OCI-LY3 (cell line): Measurements from ENCODE around the gene PADI3.
"Not testable (repeated sequence)": the region's sequence is repeated elsewhere in the genome, so short reads cannot be mapped to it uniquely, and the experiment has no call there.

Experiments used
- H2AFZ ChIP-seq: fragments of 200-600, 300-600 bp; shearing (Covaris generic); 2 replicates; pipeline ENCODE4 v1.6.0; 2014; ENCODE audit warnings: antibody characterized with exemption, low read depth, low read length
- H3K27ac ChIP-seq: fragments of 200-600, 300-600 bp; sonication (generic); 2 replicates; pipeline ENCODE4 v1.5.1; 2014; ENCODE audit warnings: mild to moderate bottlenecking, low read length, moderate library complexity, mixed read lengths
- H3K27me3 ChIP-seq: fragments of 200-600, 300-600 bp; sonication (generic); 2 replicates; pipeline ENCODE4 v1.6.1; 2014; ENCODE audit warnings: low read depth, low read length, mixed read lengths
- H3K36me3 ChIP-seq: fragments of 200-600, 300-600 bp; sonication (generic); replicated peaks from 2 replicates; pipeline ENCODE3; 2014; ENCODE audit warnings: low read depth, low read length, mixed read lengths
- H3K4me1 ChIP-seq: fragments of 300-600, 200-600 bp; sonication (generic); 2 replicates; pipeline ENCODE4 v1.6.1; 2014; ENCODE audit warnings: low read length, mixed read lengths
- H3K4me2 ChIP-seq: fragments of 200-600, 300-600 bp; sonication (generic); 2 replicates; pipeline ENCODE4 v1.6.1; 2014; ENCODE audit warnings: low read length, mixed read lengths
- H3K4me3 ChIP-seq: fragments of 300-600, 200-600 bp; sonication (generic); 2 replicates; pipeline ENCODE4 v1.5.1; 2014; ENCODE audit warnings: antibody characterized with exemption, mild to moderate bottlenecking, low read length, moderate library complexity
- H3K79me2 ChIP-seq: fragments of 300-600, 200-600 bp; shearing (Covaris generic); 2 replicates; pipeline ENCODE4 v1.6.1; 2014; ENCODE audit warnings: mild to moderate bottlenecking, low read length, mixed read lengths
- H3K9ac ChIP-seq: fragments of 300-600, 200-600 bp; shearing (Covaris generic); 2 replicates; pipeline ENCODE4 v1.6.0; 2014; ENCODE audit warnings: mild to moderate bottlenecking, low read length, moderate library complexity
- H3K9me3 ChIP-seq: fragments of 200-600, 300-600 bp; shearing (Covaris generic); 2 replicates; pipeline ENCODE4 v1.6.1; 2014; ENCODE audit warnings: low read length, mixed read lengths; ENCODE audit not compliant: insufficient read depth
- H4K20me1 ChIP-seq: fragments of 200-600, 300-600 bp; sonication (generic); 2 replicates; pipeline ENCODE4 v1.6.1; 2016; ENCODE audit warnings: low read length, mixed read lengths; ENCODE audit not compliant: insufficient read depth
- CTCF ChIP-seq: fragments of 200-600, 300-600 bp; sonication (generic); IDR thresholded peaks from 2 replicates; pipeline ENCODE4 v1.5.1; 2014; ENCODE audit warnings: antibody characterized with exemption, low read length, low read depth
- EZH2phosphoT487 ChIP-seq: fragments of 200-600 bp; shearing (Covaris generic); IDR thresholded peaks from 2 replicates; pipeline ENCODE4 v1.6.1; 2018; ENCODE audit warnings: antibody characterized with exemption, mixed run types, low read depth

Gene PADI3

DNA sequence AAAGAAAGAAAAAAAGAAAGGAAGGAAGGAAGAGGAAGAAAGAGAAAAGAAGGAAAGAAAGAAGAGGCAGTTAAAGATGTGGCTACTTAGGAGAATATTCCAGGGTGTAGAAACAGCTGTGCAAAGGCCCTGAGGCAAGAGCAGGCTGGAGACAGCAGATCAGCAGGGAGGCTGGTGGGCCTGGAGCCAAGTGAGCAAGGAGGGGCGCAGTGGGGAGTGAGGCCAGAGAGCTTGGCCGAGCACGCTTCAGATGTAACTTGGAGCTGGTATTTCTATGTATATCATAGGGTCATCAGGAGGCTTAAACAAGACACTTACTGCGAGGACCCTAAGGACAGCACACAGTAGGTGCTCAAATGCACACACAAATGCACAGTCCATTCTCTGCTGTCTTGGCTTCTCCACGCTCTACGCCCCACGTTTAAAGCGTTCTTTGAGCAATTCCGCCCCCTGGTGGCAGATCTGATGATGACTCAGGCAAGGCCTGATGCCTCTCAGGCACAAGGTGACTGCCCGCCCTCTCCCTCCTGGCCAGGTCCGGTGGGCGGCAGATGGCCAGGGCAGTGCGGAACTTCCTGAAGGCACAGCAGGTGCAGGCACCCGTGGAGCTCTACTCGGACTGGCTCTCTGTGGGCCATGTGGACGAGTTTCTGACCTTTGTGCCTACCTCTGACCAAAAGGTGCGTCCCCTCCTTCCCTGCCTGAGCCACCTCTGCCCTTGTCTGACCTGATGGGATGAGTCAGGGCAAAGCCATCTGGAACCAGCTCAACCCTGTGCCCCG, 11.9 kb upstream of the PADI3 start:
- no peak overlapping the region for H3K27ac ChIP-seq
- no peak overlapping the region for H3K4me3 ChIP-seq
- no peaks in the 10 kb centered on the region for H3K79me2 ChIP-seq
- peak; percentile 77 for TF ChIP-seq CTCF
- TF ChIP-seq EZH2phosphoT487 = no peak
- H4K20me1 ChIP-seq = no peaks in the 10 kb centered on the region
- H3K9me3 ChIP-seq = no peaks in the 10 kb centered on the region
- peaks cover 16% of the 10 kb centered on the region for H3K4me1 ChIP-seq
- H2AFZ ChIP-seq = no peak overlapping the region
- no peaks in the 10 kb centered on the region for H3K36me3 ChIP-seq
- no peak overlapping the region for H3K9ac ChIP-seq
- no peak overlapping the region for H3K4me2 ChIP-seq
- no peaks in the 10 kb centered on the region for H3K27me3 ChIP-seq

DNA sequence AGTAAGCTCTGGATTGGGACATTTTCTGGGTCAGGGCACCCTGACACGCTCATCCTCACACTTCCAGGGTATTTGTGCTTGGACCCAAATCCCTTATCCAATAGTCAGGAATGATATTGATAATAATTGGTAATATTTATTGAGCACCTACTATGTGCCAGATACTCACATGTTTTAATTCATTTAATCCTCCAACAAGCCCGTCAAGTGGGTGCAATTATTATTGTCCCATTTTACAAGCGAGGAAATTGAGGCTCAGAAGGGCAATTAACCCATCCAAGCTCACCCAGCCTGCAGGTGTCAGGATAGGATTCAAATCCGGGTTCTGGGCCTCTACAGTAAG, 11.4 kb upstream of the PADI3 start:
- no peak overlapping the region for H3K4me3 ChIP-seq
- no peaks in the 10 kb centered on the region for H3K27me3 ChIP-seq
- H3K36me3 ChIP-seq = no peaks in the 10 kb centered on the region
- no peak overlapping the region for H3K9ac ChIP-seq
- no peak overlapping the region for H3K4me2 ChIP-seq
- H3K79me2 ChIP-seq = no peaks in the 10 kb centered on the region
- H3K9me3 ChIP-seq = no peaks in the 10 kb centered on the region
- no peak overlapping the region for H2AFZ ChIP-seq
- H4K20me1 ChIP-seq = no peaks in the 10 kb centered on the region
- peaks cover 16% of the 10 kb centered on the region for H3K4me1 ChIP-seq
- H3K27ac ChIP-seq = no peak overlapping the region
- TF ChIP-seq EZH2phosphoT487 = no peak
- no peak for TF ChIP-seq CTCF

- no peaks in the 10 kb centered on the region for H3K9me3 ChIP-seq
- H3K4me2 ChIP-seq = no peak overlapping the region
- H3K27me3 ChIP-seq = no peaks in the 10 kb centered on the region
- H3K36me3 ChIP-seq = no peaks in the 10 kb centered on the region
- H4K20me1 ChIP-seq = no peaks in the 10 kb centered on the region
- H3K27ac ChIP-seq = no peak overlapping the region
- H3K4me1 ChIP-seq = peaks cover 9% of the 10 kb centered on the region
- no peak overlapping the region for H3K4me3 ChIP-seq
- H3K9ac ChIP-seq = no peak overlapping the region
- no peak overlapping the region for H2AFZ ChIP-seq
- no peak for TF ChIP-seq CTCF
- no peak for TF ChIP-seq EZH2phosphoT487
- H3K79me2 ChIP-seq = no peaks in the 10 kb centered on the region
These were observed 9.5 kb upstream of the PADI3 start for GRCh38 chr1:17239420-17239819.

DNA sequence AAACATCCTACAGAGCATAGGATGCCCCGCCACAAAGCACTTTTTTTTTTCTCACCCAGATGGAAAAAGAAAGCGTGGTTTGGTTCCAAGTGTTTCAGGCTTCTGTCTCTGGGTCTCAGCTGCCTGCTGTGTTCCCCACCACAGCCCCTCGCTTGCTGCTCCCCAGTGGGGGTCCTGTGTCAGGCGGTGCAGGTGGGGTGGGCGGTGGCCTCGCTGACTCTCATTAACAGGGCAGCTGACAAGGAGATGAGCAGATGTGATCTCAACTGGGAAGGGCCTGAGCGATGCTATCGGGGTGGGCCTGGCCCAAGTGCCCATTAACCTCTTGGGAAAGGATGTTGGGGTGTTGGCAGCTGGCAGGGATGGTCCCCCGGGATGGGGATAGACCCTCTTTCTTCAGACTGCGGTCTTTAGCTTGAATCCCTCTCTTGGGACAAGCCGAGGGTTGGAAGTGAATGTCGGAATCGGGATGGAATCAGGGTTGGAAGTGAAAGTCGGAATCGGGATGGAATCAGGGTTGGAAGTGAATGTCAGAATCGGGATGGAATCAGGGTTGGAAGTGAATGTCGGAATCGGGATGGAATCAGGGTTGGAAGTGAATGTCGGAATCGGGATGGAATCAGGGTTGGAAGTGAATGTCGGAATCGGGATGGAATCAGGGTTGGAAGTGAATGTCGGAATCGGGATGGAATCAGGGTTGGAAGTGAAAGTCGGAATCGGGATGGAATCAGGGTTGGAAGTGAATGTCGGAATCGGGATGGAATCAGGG, 7.7 kb upstream of the PADI3 start:
- not testable (repeated sequence) for H3K4me3 ChIP-seq, H3K4me1 ChIP-seq, H3K79me2 ChIP-seq, H2AFZ ChIP-seq, H3K27ac ChIP-seq, H3K9ac ChIP-seq, H3K9me3 ChIP-seq, H3K4me2 ChIP-seq, H4K20me1 ChIP-seq, H3K27me3 ChIP-seq, H3K36me3 ChIP-seq

GRCh38 chr1:17241780-17242074, 7.2 kb upstream of the PADI3 start:
- not testable (repeated sequence) for H3K36me3 ChIP-seq, H3K9me3 ChIP-seq, H3K9ac ChIP-seq, H4K20me1 ChIP-seq, H2AFZ ChIP-seq, H3K79me2 ChIP-seq, H3K27ac ChIP-seq, H3K4me2 ChIP-seq, H3K4me3 ChIP-seq, H3K4me1 ChIP-seq, H3K27me3 ChIP-seq
